HL-60/S4 (cell line): Measurements from ENCODE around the gene ASCC2.
"Not testable (repeated sequence)": the region's sequence is repeated elsewhere in the genome, so short reads cannot be mapped to it uniquely, and the experiment has no call there.

Experiments
- in situ Hi-C: fragments of 300-500 bp; cut with MboI; formaldehyde crosslinking; loops from 2 replicates; pipeline ENCODE4 v1.14.3; 2022; ENCODE audit warnings: low sequenced_read_pairs

Gene ASCC2

DNA sequence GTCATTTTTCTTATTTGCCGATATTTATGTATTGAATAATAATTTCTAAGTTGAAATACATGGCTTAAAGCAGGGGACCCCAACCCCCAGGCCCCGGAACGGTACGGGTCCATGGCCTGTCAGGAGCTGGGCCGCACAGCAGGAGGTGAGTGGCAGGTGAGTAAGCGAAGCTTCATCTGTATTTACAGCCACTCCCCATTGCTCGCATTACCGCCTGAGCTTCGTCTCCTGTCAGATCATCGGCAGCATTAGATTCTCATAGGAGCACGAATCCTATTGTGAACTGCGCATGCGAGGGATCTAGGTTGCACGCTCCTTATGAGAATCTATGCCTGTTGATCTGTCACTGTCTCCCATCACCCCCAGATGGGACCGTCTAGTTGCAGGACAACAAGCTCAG lies 75.8 kb downstream of the ASCC2 start:
- in situ Hi-C loops, result no loop called here

DNA sequence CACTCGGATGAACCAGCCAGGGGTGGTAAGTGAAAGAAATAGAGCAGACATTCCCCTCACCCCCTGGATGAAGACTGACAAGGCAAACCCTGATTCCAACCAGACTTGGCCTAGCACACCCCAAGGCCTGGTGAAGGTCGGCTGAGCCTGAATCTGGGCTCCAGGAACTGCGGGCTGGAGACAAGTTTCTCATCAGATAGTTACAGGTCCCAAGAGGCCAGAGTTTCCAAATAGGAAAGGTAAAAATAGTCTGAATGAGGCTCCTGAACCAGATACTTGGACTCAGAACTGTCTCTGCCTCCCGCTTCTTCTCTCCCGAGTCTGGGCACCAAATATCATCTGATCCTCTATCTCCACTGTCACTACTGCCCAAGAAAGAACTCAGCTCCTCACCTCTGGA lies 79.1 kb downstream of the ASCC2 start:
- in situ Hi-C loops, result no loop called here

DNA sequence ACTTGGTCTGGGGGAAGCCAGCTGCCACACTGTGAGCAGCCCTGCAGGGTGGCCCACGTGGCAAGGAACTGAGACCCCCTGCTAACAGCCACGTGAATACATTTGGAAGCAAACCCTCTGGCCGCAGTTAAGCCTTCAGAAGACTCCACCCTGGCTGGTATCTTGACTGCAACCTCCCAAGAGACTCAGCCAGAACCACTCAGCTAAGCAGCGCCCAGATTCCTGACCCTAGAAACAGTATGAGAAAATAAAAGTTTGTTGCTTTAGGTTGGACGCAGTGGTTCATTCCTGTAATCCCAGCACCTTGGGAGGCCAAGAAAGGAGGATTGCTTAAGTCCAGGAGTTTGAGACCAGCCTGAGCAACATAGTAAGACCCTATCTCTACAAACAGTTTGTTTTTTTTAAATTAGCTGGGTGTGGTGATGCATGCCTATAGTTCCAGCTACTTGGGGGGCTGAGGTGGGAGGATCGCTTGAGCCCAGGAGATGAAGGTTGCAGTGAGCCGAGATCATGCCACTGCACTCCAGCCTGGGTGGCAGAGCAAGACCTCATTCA lies 79.9 kb downstream of the ASCC2 start:
- in situ Hi-C loops, result no loop called here

DNA sequence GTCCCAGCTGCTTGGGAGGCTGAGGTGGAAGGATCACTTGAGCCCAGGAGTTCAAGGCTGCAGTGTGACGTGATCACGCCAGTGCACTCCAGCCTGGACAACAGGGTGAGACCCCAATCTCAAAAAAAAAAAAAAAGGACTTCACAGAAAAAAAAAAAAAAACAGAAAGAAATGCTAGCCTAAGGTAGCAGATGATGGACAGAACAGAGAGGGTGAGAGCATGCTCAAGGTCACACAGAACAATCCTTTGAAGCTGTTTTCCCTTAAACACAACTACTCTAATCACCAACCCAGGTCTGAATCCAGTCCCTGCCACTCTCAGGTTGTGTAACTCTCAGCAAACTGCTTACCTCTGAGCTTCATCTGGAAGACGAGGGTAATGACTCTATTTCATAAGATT lies 81.0 kb downstream of the ASCC2 start:
- in situ Hi-C loops, result no loop called here

DNA sequence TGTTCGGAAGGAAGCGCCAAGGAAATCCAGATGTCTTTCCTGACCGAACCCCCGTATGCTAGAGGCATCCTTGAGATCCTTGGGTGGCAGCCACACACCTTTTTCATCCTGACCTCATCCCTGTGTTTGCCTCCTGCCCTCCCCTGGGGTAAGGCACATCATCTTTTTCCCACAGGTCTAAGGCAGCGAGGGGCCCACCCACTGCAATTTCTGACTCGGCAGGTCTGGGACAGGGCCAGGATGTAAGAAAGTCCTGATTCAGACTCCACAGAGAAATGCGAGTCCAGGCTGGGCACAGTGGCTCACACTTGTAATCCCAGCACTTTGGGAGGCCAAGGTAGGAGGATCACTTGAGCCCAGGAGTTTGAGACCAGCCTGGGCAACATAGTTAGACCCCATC lies 81.7 kb downstream of the ASCC2 start:
- in situ Hi-C loops, result no loop called here

DNA sequence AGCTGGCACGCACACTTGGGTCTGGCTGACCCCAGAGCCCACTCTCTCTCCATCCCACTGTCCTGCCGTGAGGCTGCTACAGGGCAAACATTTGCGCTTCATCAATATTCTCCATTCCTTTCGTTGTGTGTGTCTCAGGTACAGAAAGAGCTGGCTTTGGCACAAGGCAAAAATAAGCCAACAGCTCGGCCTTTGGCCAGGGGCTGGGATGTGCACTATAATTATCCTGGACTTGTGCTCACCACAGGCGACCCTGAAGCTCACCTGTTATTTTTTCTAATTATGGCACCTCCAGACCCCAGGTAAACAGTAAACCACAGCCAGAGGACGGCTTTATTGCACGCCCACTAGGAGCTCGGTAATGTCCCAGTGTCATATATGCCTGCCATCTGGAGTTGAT lies 82.2 kb downstream of the ASCC2 start:
- in situ Hi-C loops, result no loop called here

DNA sequence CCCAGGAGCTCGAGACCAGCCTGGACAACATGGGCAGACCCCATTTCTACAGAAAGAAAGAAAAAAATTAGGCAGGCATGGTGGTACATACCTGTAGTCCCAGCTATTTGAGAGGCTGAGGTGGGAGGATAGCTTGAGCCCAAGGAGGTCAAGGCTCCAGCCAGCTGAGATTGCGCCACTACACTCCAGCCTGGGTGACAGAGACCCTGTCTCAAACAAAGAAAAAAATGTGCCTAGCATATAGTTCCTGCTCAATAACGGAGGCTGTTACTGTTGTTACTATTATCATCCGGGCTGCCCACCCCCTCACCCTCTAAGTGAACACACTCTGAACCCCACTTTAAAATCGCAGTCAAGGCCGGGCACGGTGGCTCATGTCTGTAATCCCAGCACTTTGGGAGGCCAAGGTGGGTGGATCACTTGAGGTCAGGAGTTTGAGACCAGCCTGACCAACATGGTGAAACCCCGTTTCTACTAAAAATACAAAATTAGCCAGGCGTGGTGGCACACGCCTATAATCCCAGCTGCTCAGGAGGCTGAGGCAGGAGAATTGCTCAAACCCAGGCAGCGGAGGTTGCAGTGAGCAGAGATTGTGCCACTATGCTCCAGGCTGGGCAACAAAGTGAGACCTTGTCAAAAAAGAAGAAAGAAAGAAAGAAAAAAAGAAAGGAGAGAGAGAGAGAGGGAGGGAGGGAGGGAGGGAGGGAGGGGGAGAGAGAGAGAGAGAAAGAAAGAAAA lies 83.2 kb downstream of the ASCC2 start:
- in situ Hi-C loops, result not testable (repeated sequence)

DNA sequence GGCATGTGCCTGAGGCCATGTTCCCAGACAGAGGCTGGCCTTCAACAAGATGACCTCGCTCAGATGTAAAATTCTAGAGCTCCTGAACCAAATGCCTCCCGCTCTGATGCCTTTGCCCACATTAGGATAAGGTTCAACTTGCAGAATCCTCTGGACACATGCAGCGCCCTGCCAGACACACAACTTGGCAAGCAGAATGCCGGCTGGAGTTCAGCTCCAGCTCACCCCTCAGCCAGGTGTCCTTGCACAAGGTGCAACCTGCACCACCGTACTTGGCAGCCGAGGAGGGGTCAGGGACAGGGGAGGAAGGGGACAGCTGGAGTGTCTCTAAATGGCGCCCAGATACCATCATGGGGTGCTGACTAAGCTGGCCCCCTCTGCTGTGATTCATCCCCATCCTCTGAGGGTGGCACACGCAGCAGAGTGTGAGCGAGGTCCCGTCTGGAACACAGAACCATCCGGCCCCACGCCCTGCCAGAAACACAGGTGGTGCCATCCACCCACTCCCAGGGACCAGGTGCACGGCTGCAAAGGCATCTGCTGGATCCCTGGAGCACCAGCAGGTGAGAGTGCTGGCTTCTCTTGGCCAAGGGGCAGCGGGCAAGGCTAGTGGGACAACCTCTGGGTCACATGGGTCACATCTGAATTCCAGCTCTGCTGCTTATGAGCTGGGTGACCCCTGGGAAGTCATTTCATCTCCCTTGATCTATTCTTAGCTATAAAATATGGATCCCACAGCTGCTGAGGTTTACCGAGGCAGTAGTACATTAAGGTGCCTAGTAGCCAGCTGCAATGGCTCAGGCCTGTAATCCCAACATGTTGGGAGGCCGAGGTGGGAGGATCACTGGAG lies 84.0 kb downstream of the ASCC2 start:
- in situ Hi-C loops, result no loop called here

DNA sequence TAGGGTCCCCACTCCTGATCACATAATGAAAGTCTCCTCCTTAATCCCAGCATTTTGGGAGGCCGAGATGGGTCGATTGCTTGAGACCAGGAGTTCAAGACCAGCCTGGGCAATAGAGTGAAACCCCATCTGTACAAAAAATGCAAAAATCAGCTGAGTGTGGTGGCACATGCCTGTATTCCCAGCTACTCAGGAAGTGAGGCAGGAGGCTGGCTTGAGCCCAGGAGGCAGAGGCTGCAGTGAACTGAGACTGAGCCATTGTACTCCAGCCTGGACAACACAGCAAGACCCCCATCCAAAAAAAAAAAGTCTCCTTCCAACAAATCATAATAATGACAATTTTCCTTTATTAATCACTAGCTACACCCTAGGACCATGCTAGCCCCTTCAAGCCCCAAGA lies 86.4 kb downstream of the ASCC2 start:
- in situ Hi-C loops, result no loop called here

DNA sequence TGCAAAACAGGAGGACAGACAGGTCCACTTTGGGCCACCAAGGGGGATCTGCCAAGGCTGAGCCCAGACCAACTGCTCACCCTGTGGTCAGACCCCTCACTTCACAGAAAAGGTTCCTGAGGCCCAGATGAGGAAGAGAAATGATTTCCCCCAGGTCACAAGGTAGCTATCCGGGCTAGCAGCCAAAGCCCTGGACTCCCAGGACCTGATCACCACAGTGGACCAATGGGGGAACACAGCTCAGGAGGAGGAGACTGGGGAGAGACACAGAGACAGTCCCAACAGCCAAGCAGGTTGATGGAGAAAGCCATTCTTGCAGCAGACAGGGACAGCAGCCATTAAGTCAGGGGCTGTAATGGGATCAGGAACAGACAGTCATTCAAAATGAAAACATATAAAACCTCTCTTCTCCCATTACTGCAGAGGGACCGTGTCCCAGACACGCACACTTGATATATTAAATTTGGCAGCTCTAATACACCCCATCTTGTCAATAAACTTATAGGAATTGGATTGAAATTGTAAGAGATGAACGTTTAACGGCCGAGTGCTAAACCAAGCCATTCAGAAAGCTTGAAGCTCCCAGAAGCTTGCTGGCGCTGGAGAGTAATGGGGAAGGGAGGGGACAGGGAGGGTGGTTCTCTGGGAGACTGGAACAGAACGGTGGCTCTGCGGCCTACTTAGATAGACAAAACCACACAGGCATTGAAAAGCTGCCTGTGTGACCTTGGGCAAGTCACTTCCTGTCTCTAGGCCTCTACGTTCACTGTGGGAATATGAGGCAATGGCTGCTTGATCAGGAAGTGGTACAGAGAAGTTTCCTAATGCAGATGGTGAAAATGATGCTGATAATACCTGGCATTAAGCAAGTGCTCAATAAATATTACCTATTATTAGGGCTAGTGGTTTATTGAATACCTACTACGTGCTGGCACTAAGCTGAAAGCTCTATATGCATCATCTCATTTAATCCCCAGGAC lies 87.2 kb downstream of the ASCC2 start:
- in situ Hi-C loops, result no loop called here

DNA sequence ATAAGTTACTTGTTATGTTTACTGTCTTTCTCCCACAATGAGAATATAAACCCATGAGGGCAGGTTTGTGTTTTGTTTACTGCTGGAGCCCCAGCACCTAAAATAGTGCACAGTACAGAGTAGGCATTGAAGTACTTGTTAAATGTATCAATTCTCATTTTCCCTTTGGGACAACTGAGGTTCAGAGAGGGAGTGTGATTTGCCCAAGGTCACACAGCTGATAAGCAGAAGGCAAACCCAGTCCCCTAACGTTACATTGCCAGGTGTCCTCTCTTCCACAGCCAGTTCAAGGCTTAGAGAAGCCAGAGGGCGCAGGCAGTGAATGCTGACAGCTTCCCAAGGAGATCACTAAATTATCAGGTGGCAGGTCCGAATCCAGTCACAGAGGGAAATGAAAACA lies 88.0 kb downstream of the ASCC2 start:
- in situ Hi-C loops, result no loop called here

DNA sequence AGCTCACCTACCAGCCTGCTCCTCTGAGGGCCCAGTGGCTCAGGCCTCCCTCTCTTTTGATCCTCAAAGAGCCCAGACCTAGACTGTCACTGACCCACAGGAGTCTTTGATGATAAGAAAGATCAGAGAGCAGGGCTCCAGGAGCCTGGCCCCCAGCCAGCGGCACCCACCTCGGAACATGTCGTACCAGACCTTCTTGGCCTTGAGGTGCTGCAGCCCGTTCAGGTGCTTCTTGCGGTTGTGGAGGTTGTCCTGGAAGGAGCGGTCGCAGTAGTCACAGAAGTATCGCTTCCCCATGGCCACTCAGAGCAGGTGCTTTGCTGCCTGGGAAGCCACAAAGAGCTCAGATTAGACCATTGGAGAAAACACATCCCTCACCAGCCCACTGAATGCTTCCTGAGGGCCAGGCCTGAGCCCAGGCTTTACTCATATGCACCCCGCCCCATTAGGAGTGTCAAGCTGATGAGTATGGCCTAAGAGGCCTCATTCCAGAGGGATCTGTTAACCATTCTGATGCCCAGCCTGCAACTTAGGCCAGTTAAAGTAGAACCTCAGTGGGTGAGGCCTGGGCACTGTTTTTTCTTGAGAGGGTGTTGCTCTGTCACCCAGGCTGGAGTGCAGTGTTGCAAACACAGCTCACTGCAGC lies 89.7 kb downstream of the ASCC2 start:
- in situ Hi-C loops, result no loop called here

DNA sequence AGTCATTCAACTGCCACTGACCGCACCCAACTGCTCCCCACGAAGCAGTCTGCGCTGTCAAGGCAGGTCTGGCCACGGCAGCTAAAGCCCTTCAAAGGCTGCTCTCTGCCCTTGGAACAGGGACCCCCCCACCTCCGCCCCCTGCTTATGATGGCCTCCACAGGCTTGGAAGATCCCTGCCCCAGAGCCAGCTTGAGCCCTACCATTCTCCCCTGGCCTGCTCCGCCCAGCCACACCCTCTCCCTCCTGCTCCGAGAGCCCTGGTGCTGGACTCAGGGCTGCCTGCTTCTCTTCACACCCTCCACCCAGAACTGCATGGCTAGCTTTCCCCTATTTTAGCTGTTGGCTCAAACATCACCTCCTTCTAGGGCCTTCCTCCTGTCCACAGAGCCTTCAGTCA lies 90.2 kb downstream of the ASCC2 start:
- in situ Hi-C loops, result no loop called here

DNA sequence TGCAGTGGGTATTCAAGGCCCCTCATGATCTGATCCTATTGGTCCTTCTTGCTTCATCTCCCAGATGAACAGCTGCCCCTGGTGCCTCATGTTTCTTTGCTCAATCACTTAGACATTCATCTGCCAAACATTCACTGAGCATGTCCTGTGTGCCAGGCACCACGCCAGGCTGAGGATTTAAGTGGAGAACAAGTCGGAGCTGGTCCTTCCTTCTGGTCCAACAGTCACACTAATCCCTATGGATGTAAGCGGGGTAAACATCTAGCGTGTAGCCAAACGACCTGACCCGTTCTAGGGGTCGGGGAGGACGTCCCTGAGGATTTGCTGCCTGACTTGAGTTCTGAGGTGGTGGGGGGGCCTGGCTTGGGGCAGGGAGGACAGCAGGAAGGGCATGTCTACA lies 93.2 kb downstream of the ASCC2 start:
- in situ Hi-C loops, result no loop called here

DNA sequence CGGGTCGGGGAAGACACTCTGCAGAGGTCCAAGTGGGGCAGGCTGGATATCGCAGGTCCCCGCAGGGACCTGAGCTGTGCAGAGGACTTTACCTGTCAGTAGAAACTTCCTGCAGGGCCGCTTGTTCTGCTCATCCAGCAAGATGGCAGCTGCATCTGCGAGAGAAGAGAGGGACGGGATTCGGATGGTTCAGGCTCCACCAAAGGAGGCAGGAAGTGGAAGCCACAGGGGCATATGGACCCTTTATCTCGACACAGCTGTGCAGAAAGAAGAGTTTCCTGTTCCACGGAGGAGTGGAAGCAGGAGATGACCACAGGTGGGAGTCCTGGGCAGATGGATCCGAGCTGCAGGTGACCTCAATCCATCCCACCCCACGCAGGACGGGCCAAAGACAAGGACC lies 95.7 kb downstream of the ASCC2 start:
- in situ Hi-C loops, result no loop called here

DNA sequence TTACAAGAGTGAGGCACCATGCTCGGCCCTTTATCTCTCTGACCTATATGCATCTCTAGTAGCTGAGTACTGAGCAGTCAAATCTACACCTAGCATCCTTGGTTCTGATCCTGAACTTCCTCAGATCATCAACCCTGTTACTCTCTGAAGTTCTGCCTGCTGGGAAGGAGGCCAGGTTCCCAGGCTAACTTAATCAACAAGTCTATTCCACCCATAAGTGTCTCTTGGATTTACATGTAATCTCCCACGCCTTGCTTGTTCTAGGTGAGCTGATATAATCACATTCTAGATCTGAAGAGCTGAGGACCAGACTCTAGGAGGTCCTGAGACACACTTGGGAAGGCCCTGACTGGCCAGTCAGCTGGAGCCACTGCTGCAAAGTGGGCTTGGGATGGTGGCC lies 96.1 kb downstream of the ASCC2 start:
- in situ Hi-C loops, result no loop called here

DNA sequence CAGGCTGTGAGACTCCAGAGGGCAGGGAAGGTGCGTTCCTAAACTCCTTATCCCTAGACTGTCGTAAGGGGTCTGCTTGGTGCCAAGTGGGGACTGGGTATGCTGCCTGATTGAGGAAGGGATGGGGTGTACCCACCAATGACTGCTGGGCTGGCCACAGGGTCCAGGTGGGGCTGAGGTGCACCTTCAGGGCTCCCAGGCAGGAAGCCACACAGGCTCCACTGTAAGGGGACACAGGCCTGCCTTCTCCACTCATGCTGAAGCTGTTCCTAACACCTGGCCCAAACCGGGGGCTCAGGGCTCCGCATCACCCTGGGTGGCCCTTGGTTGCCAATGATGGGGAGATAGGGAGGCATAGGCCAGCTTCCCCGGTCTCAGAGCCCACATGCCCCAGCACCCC lies 97.9 kb downstream of the ASCC2 start:
- in situ Hi-C loops, result no loop called here

DNA sequence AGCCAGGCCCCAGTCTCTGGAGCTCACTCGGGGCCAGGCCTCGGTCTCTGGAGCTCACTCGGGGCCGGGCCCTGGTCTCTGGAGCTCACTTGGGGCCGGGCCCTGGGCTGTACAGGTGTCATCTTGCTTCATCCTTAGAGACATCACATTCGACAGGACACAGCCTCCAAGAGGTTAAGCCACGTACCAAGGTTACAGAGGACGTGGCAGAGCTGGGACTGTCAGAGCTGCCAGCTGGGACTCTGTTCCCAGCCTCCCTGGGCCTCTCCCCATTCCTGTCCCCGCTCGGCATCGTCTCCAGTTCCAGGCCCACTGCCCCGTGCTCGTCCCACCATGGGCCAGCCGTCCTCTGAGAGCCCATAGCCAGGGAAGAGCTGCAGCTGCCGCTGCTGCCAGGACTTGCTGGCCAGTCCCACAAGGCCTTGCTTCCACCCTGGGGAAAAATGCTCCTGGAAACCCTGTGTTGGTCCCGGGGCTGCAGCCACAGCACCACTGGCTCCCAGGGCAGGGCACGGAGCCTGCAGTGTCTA lies 98.7 kb downstream of the ASCC2 start:
- in situ Hi-C loops, result no loop called here
